ENCODE results near the gene YAF2.

YAF2 gene

GRCh38 chr12:42130672-42131402 is 107.2 kb downstream of the YAF2 start:
- Histone ChIP-seq H3K4me3 (replicated peaks; ENCODE audit: insufficient read depth, low read length) (no peak overlapping the region), H3K27me3 (ENCODE audit: insufficient read depth, poor library complexity, severe bottlenecking) (no peaks in the 10 kb centered on the region), H3K27ac (replicated peaks) (no peak overlapping the region)
- no peak for TF ChIP-seq POLR2AphosphoS5 (IDR thresholded peaks at IDR 0.05; ENCODE audit: low read depth)
- TF ChIP-seq REST (IDR thresholded peaks at IDR 0.05; ENCODE audit: insufficient replicate concordance, low read depth), result no peak
- TF ChIP-seq GABPA (IDR thresholded peaks at IDR 0.05; ENCODE audit: low read depth), result no peak
- TF ChIP-seq SPI1 (IDR thresholded peaks at IDR 0.05; ENCODE audit: borderline replicate concordance, low read depth), result no peak
- no peak for TF ChIP-seq CTCF (IDR thresholded peaks at IDR 0.05; ENCODE audit: insufficient read depth, low read length)
- DNase-seq (ENCODE audit: low read depth in 1 of 2, low spot score in 1 of 2), result peak in 1 of 2 experiments; percentile 45

- Histone ChIP-seq H3K27ac (replicated peaks) (no peak overlapping the region), H3K4me3 (replicated peaks; ENCODE audit: insufficient read depth, low read length) (no peak overlapping the region), H3K27me3 (ENCODE audit: insufficient read depth, poor library complexity, severe bottlenecking) (no peaks in the 10 kb centered on the region)
- TF ChIP-seq SPI1 (IDR thresholded peaks at IDR 0.05; ENCODE audit: borderline replicate concordance, low read depth) (no peak), CTCF (IDR thresholded peaks at IDR 0.05; ENCODE audit: insufficient read depth, low read length) (peak; percentile 33), POLR2AphosphoS5 (IDR thresholded peaks at IDR 0.05; ENCODE audit: low read depth) (no peak), REST (IDR thresholded peaks at IDR 0.05; ENCODE audit: insufficient replicate concordance, low read depth) (no peak), GABPA (IDR thresholded peaks at IDR 0.05; ENCODE audit: low read depth) (no peak)
- DNase-seq (ENCODE audit: low read depth in 1 of 2, low spot score in 1 of 2), result peak in 1 of 2 experiments; percentile 40
Observed at GRCh38 chr12:42129595-42130204, 108.3 kb downstream of the YAF2 start.

- TF ChIP-seq REST (IDR thresholded peaks at IDR 0.05; ENCODE audit: insufficient replicate concordance, low read depth) (no peak), GABPA (IDR thresholded peaks at IDR 0.05; ENCODE audit: low read depth) (no peak), POLR2AphosphoS5 (IDR thresholded peaks at IDR 0.05; ENCODE audit: low read depth) (no peak), CTCF (IDR thresholded peaks at IDR 0.05; ENCODE audit: insufficient read depth, low read length) (no peak), SPI1 (IDR thresholded peaks at IDR 0.05; ENCODE audit: borderline replicate concordance, low read depth) (no peak)
- Histone ChIP-seq H3K27me3 (ENCODE audit: insufficient read depth, poor library complexity, severe bottlenecking) (no peaks in the 10 kb centered on the region), H3K4me3 (replicated peaks; ENCODE audit: insufficient read depth, low read length) (no peak overlapping the region), H3K27ac (replicated peaks) (no peak overlapping the region)
- no peak for DNase-seq (ENCODE audit: low read depth in 1 of 2, low spot score in 1 of 2)
Observed at GRCh38 chr12:42128888-42129287, 109.2 kb downstream of the YAF2 start.

Measured in HL-60 (cell line).